ENCODE data around the gene AATF.

The AATF gene

DNA sequence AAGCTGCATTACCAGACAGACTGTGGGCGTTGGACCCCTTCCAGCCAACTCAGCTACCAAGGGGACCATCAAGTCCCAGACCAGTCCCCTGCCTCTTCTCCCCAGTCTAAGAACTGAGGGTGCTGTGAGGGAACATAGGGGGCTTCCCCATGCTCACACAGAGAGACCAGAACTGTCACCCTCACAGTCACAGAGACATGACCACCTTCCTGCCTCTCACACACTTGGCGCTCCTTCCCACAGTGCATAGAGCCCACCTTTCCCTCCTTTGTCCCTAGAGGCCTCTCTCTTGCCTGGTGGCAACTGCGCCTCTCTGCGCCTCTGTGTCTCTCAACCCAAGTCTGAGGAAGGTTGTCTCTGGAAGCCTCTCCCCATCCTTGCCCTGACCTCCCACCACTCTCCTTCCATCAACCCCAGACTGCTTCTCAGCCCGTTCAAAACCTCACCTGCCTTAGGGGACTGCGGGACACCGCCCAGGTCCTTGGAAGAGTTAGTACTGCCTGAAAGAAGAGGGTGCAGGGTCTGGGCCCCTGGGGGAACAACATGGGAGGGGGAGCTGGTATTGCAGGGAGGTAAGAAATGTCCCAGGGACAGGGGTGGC is 17.6 kb upstream of the AATF start:
- no peak for DNase-seq

DNA sequence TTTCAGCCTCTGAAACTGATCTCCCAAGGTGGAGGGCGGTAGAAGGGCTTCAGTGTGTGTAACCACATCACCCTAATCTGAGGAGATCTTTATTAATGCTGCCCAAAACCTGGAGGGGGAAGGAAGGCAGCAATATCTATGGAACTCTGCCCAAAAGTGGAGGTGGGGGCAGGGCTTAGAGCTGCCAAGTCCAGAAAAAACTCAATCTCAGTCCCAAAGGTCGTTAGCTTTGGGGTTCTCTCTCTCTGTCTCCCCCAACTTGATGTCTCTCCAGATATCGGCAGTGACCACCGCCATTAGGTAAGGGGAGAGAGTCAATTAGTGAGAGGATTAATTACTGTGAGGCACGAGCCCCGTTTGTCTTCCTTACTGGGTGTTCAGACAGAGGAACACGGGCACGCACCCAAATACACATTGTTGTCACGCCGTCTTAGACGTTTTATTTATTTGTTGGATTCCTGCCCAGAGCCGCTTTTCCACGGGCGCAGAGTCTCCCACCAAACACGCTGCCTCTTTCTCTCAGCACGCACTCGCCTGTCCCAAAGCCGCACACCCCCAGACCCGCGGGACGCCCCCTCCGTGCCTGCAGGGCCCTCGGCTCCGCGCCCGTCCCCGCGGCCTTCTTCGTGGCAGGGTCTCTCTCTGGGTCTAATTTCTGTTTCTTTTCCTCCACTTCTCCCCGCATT is 16.9 kb upstream of the AATF start:
- no peak for DNase-seq

DNA sequence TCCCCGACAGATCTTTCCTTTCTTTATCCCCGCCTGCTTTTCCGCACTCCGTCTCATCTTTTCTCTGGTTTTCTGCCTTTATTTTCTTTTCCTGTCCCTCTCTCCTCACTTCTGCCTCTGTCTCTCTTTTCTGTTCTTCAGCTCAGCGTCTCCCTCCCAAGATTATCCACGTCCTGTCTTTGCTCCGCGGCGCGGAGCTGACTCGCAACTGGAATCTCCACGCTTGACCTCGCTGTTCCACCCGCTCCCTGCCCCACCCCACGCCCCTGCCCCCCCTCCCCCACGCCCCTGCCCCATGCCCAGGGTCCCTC is 16.4 kb upstream of the AATF start:
- DNase-seq: no peak

DNA sequence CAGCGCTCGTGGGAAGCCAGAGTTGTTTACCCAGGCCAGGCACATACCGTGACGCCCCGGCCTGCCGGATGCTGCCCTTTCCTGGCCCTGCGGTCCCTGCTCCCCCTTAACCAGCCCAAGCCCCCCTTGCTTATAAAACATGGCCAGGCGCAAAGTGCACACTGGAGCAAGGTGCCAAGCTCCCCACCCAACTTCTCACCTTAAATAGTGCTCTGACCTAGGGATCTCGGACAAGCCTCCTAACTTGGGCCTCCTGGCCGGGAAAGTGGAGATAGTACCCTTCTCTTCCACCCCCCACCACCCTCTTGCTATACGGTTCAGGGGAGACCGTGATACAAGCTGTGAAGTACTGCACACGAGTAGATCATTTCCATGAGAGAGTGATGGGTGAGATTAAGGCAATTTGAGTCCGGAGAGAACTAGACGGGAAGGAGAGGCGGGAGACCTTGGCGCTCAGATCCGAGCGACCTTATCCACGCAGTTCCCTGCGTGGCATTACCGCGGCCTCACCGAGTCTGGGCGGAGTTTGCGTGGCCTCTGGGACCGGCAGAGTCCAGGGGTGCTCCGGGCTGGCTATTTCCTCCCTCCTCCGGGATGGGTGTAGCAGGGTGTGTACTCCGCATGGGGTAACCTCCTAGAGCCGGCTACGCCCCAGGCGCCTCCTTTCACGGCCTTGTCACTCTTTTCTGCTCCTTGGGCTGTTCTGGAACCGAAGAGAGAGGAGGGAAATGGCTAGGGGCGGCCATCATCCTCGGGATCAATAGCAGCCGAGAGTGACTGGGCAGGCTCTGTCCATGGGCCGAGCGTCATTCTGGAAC is 15.9 kb upstream of the AATF start:
- no peak for DNase-seq

DNA sequence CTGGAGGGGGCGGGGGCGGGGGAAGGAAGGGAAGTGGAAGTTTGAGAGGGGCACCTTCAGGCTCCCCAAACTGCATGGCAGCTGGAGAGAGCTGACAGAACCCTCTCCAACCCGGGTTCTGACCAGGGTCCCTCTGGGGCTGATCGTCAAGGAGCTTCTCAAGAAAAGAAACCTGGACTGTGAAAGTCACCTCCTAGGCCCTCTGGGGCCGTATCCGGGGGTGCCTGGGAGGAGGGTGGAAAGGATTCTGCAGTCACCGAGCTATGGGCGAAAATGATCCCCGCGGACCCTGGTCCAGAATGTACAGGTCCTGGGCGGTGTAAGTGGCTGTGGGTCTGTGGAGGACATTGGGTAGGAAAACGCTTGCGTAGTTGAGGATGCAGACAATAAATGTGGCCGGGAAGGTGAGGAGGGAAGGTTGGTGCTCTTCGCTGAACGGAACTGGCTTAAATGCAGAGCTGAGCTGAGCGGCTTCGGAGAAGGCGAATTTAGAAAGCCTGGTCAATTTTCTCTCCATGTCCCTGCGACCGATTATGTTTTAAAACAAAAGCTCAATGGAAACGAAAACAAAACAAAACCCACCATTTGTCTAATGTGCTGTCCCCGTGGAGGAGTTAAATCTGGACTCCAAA is 15.1 kb upstream of the AATF start:
- DNase-seq: no peak

DNA sequence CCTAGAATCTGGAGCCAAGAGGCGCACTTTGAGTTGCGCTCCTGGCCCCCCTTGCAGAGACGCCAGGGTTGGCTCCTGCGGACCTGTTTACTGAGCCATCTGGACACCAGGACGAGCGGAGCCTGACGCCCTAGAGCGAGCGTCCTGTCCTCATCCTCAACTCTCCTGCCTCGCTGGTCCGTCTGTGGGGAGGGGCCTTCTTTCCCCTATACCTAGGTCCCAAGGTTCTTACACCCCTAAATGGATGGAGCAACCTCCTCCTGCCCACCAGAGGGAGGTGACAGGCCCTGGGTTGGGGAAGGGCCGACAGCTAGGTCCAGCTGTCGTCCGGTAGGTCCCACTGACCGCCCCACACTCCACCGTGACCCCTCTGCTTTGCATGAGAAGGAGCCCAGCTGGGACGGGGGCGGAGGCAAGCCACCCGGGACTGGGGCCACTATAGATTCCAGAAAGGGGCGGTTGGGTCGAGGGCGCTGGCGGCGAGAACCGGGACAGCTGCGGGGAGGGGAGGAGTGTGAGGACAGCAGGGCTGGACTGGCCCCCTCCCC is 14.5 kb upstream of the AATF start:
- no peak for DNase-seq

DNA sequence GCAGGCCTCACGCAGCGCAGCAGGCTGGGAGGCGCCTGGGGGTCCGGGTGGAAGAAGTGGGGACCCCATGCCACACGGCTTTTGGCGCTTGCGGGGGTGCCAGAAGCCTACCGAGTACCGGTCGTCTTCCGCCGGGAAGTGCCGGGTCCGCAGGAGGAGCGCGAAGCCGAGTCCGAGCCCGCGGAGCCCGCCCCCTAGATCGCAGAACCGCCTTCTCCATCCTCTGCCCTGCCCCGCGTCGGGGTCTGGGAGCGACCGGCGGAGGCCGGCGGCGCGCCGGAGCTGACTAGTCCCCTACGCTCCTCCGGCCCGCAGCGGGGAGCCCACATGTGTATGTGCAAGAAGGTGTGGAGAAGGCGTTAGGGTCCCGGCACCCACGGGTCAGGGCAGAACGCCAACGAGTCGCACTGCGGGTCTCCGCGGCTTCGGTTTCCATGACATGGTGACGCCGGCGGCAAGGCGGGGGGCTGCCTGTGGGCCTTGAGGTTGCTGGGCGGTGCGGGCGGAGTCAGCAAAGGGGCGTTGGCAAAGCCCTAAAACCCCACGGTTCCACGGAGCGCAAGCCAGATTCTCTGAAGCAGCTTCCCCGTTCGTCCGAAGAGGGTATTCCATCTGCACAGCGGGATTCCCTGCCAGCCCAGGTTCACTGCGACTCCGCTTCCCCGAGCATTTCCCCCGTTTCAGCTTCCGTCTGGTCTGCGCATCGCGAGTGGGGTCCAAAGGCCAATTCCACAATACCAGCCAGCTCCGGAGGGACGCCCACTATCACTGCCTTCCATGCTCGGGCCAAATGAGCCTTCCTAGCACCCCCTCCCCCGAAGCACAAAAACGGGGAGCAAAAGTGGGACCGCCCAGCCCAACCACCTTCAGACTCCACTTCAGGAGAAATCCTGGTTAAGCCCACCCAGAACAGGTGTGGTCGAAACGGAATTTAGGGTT is 13.8 kb upstream of the AATF start:
- no peak for DNase-seq

DNA sequence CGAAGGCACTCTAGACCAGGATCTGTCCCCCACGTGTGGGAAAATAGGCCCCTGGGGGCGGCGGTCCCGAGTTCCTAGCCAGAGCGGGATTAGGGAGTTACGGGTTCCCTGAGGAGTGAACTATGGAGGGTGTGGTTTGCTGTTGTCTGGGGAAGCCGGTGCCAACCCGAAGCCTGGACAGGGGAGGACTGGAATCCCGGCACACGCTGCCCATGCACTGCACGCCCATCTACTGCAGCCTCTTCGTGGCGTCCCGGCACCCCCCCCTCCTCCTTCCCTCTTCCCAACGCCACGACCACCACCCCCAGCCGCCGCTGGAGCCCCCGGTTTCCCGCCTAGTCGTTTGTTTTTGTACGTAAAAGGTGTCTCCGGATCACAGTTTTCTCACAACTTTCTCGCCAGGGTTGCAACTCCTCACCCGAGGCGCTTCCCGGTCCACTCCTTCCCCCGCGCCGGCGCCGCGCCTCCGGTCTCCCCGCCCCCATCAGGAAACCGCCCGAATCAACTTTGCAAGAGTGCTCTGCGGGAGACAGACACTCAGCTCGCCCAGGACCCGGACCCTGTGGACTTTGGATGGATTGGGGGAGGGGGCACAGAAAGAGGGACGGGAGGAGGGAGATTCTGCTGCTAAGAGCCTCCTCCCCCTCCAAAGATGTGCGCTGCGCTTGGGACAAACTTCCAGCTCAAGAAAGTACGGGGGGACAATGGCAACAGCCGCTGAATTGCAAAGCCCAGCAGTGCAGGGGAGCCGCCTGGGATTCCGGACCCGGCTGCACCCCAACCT is 12.9 kb upstream of the AATF start:
- no peak for DNase-seq

DNA sequence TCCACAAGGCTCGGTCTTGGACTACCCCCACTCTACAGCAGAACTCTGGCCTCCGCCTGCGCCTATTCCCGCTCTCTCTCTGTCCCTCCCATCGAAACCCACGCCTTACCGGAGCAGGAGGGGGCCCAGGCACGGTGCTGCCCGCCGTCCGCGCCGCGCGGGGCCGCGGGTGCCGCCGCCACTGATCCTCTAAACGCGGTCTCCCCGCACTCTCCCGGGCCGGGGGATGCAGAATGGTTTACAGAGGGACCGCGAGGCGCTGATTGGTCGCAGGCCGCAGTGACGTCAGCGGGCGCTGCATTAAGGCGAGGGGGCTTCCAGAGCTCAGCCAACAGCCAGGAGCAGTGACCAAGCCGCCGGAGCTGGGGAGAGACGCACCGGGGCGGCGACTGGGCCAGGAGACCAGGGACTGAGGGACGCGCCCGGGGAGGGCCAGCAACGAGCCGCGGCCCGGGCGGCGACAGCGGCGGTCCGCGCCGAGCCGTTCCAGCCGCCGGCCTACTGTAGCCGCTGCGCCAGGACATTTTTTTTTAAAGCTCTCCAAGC is 12.2 kb upstream of the AATF start:
- no peak for DNase-seq

DNA sequence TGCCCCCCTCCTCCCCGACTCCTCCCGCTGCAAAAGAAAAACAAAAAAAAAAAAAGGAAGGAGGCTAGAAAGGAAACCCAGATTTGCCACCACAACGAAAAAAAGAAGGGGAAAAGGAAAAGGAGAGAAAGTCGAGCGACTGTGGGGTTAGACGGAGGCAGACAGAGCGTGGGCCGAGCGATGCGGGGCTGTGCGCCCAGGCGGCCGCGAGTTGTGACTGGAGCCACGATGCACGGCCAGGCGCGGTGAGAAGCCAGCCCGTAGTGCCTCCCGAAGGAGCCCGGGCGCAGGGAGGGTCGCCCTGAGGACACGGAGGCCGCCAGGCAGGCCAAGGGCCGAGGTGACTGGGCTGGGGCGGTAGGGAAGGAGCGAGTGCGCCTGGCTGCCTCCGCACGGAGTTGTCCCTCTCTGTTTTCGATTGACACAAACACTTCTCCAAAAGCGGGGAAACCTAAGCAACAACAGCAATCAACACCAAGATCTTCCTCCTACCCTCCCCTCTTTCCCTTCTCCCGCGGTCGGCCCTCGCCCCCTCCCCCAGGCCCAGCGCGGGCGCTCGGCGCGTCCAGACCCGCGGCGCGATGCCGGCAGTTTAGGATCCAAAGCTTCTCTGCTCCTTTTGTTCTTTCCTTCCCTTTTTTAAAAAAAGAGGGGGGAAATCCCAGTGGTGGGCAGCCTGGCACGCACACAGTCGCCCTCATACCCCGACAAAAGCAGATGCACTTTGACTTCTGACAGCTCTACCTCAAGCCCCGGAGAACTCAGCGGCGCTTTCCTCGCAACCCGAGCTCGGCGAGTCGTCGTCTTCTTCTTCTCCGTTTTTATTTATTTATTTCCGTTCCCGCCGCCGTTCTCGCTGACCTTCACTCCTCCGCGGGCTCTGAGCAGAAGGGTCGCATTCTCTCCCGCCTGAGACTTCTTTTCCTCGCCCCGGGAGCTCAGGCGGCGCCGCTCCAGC is 11.5 kb upstream of the AATF start, which contains the start of gene LHX1:
TSS of gene LHX1 (plus strand) at position 475 of the 958 bp plus-strand sequence. CDS start 723 bp downstream, outside the sequence.
- DNase-seq: no peak

DNA sequence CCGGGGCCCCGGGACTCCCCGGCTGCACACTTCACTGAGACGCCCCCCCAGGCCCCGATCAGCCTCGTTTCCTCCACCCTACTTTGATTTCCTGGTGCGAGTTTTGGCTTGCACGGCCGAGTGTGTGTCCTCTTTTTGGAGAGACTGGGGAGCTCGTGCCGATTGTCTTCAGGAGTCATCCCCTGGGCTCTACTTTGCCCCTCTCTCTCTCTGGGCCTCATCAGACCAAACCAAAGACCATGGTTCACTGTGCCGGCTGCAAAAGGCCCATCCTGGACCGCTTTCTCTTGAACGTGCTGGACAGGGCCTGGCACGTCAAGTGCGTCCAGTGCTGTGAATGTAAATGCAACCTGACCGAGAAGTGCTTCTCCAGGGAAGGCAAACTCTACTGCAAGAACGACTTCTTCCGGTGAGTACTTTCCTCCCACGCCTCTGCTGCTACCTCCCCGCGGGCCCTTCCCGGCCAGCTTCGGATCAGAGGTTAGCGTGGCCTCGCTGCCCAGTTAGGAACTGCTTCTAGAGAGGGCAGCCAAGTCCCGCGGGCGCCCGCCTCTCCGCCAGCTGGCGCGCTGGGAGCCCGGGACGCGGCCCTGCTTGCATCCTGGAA is 10.7 kb upstream of the AATF start:
- no peak for DNase-seq

DNA sequence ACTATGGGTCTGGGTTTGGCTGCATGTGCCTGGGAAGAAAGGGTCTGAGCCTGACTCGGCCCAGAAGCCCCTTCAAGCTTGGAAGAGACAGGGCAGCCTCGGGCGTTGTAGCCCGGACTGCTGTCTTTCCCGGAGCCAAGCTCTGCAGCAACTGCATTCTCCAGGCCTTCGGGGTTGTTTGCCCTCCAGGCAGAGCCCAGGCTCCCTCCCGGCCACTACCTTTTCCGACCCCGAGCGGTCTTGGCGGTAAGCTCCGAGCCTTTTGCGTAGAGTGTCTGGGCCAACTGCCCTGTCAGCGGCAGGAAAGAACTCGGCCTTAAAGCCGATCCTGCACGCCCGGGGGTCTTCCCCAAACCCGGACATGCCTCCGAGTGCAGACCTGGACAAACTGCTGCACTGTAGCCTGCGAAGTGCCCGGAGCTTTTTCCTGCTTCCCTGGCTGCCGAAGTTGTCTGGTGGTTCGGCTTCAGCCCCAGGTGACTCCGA is 10.1 kb upstream of the AATF start:
- no peak for DNase-seq

DNA sequence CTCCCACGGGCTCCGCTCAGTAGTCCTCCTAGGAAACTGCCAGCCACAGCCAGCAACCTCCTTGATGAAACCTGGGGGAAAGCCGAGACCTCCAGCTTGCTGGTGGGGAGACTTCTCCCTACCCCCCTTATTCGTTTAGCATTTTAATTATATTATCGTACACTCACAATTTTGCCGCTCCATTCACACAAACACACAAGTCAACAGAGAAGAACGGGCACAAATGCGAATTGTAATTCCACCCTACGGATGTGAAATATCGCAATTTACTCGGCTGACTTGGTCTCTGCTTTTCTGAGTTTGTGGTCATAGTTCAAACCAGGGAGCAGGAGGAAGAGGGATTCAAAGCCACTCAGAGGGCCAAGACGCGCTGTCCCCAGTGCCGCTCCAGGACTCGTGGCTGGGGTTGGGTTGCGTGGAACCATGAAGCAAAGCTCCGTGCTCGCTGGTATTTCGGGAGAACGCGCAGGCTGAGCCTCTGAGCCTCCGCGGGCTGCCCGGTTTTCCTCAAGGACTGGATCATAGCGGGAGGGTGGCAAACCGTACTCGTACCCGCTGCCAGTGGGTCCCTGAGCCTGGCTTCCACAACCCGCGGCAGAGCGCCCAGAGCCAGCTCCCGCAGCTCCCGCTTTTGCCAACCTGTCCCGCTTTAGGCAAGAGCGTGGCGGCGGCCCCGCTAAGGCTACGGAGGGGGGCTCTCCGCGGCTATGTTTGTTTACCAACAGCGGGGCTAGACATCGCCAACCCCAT is 9.5 kb upstream of the AATF start:
- no peak for DNase-seq

DNA sequence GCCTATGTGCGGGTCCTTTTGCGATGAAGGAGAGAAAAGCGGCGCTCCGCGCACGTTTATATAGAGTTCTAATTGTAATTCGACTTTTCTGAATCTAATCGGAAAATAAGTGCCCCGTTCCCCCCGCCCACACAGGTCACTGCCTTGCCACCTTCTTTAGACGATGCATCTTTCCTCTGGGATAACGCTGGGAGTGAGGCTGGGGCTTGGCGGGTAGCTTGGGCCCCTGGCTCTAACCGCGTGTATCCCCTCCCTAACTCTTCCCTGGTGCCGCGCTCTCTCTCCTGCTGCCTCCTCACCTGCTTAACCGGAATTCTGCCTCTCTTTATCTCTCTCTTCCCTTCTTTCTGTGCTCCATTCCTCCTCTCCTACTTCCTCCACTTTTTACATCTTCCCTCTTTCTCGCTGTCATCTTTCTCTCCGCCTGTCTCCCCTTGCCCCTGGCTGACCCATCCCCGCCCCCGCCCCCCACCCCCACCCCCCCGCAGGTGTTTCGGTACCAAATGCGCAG is 8.9 kb upstream of the AATF start:
- no peak for DNase-seq

DNA sequence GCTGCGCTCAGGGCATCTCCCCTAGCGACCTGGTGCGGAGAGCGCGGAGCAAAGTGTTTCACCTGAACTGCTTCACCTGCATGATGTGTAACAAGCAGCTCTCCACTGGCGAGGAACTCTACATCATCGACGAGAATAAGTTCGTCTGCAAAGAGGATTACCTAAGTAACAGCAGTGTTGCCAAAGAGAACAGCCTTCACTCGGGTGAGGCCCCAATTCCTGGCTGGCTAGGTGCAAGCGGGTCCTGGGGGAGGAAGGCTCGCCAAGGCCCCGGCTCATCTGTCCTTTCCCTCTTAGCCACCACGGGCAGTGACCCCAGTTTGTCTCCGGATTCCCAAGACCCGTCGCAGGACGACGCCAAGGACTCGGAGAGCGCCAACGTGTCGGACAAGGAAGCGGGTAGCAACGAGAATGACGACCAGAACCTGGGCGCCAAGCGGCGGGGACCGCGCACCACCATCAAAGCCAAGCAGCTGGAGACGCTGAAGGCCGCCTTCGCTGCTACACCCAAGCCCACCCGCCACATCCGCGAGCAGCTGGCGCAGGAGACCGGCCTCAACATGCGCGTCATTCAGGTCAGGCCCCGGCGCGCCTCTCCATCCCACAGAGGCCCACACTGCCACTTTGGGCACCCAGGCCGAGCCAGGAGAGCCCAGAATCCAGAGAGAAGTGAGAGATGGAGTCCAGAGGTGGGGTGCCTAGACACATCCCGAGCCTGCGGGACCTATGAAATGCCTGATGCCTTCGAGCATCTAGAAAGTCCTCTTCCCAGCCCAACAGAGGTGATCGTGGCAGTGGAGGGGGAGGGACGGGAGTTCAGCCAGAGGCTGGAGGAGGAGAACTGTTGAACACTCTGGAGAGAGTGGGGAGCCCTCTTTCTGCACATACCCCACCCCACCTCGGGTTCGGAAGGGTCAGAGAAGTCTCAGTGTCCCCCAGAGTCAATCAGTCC is 8.2 kb upstream of the AATF start:
- no peak for DNase-seq

DNA sequence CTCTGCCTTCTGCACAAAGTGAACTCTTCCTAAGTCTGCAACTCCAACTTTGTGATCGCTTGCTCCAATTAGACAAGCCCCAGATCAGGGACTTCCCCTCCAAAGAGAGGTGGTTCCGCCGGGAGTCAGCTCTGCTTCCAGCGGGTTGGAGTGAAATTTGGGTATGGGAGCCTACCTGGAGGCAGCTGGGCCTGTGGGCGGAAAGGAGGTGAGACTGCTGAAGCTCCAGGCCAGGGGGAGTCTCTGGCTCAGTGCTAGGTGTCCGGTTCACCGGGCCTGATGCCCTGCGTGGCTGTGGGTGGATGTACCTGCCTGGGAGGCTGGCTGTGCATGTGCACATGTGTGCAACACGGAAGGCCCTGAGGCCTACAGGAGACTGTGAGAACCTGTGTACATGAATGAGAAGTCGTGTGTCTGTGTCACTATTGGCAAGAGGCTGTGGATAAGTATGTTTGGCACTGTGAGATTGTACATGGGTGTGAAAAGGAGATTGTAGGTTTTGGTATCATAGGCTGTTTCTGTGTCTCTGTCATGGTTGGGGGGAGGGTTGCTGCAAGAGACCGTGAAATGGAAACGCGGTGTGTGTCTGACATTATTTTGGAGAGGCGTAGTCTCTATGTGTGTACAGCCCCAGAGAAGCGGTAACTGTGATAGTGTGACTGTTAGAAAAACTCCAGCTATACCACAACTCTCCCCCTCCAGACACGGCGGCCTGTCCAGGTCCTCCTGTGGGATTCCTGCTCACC is 7.3 kb upstream of the AATF start:
- no peak for DNase-seq
